Thyroid gland (tissue), 4 donors: ENCODE measurements around the gene SUCLG2. TPM values are rescaled to one million over a fixed set of nuclear protein-coding genes. Genes with fewer than 3 reads are reported as not detected.

Experiments
- DNase-seq, 2 donors: peaks; one replicate each; pipeline ENCODE4 v3.0.0-alpha.2; 2019
- H3K27ac ChIP-seq, 3 donors: fragments of 200-600 bp; sonication (generic); 1 replicate in 2 of 3; 2 replicates in 1 of 3; pipeline ENCODE4 v1.5.1; 2016 to 2019; ENCODE audit warnings: mild to moderate bottlenecking in 1 of 3, moderate library complexity in 1 of 3
- H3K27me3 ChIP-seq: fragments of 200-600 bp; sonication (generic); one replicate; pipeline ENCODE4 v1.5.1; 2019
- H3K36me3 ChIP-seq, 2 donors: fragments of 200-600 bp; sonication (generic); one replicate each; pipeline ENCODE4 v1.5.1; 2016 to 2019
- H3K4me1 ChIP-seq, 2 donors: fragments of 200-600 bp; sonication (generic); one replicate each; pipeline ENCODE4 v1.5.1; 2017 to 2019
- H3K4me3 ChIP-seq, 3 donors: fragments of 200-600 bp; sonication (generic); replicated peaks in 1 of 3; 1 replicate in 2 of 3; 2 replicates in 1 of 3; pipeline ENCODE4 v1.5.1; 2016; ENCODE audit warnings: mild to moderate bottlenecking in 1 of 3
- H3K9me3 ChIP-seq: fragments of 200-600 bp; sonication (generic); one replicate; pipeline ENCODE4 v1.5.1; 2017
- CTCF ChIP-seq, 6 experiments: fragments of 200-600 bp in 3 of 6; fragments of 450-650 bp in 3 of 6; sonication (generic) in 3 of 6; IDR thresholded peaks; one replicate each; pipeline ENCODE4 v1.5.1; 2016 to 2019; ENCODE audit warnings: antibody characterized with exemption in 6 of 6, mild to moderate bottlenecking in 2 of 6, inconsistent platforms in 1 of 6, moderate library complexity in 1 of 6
- POLR2A ChIP-seq, 2 donors: fragments of 450-650 bp; IDR thresholded peaks; one replicate each; pipeline ENCODE4 v1.6.1; 2017; ENCODE audit warnings: antibody characterized with exemption in 2 of 2, mild to moderate bottlenecking in 2 of 2, moderate library complexity in 1 of 2
- WGBS, 2 donors: methylation state at CpG; one replicate each; pipeline ENCODE4 v1.1.5; 2017; 5-methylcytosine and 5-hydroxymethylcytosine counted together
- intact Hi-C: fragments of 100-400 bp; cut with DNase I; formaldehyde crosslinking; loops from one replicate; pipeline ENCODE4 v1.15.1; 2023
- total RNA-seq, 4 donors: library from RNA; depleted of rRNA; stranded (reverse); fragments of >200 nt; gene quantifications; one replicate each; pipeline ENCODE4 v1.2.3, GENCODE V29; 2016

The SUCLG2 gene
- total RNA-seq, 4 donors from 2014 or later: 64.4 to 70.9 (median 70.7) TPM

GRCh38 chr3:67624687-67625086 is 29.7 kb downstream of the SUCLG2 start:
- intact Hi-C loops: no loop called here
- peaks cover 0 to 4% of the 10 kb centered on the region in 2 donors for H3K36me3 ChIP-seq
- no peaks in the 10 kb centered on the region for H3K9me3 ChIP-seq
- WGBS, 2 donors: 92 to 94% methylated on average over 2 of the region's 2 CpGs
- H3K27ac ChIP-seq: no peak overlapping the region
- no peaks in the 10 kb centered on the region for H3K27me3 ChIP-seq
- no peak overlapping the region for H3K4me3 ChIP-seq
- H3K4me1 ChIP-seq: no peaks in the 10 kb centered on the region
- TF ChIP-seq POLR2A (IDR thresholded peaks at IDR 0.05) (no peak), CTCF (IDR thresholded peaks at IDR 0.05) (no peak)
- DNase-seq: no peak

GRCh38 chr3:67624078-67624477 is 30.3 kb downstream of the SUCLG2 start:
- no peaks in the 10 kb centered on the region for H3K4me1 ChIP-seq
- intact Hi-C loops: no loop called here
- peaks cover 0 to 4% of the 10 kb centered on the region in 2 donors for H3K36me3 ChIP-seq
- H3K9me3 ChIP-seq: no peaks in the 10 kb centered on the region
- no peak for DNase-seq
- TF ChIP-seq POLR2A (IDR thresholded peaks at IDR 0.05) (no peak), CTCF (IDR thresholded peaks at IDR 0.05) (no peak)
- WGBS, 2 donors: 84 to 92% methylated on average over 3 of the region's 3 CpGs
- H3K27ac ChIP-seq: no peak overlapping the region
- H3K4me3 ChIP-seq: no peak overlapping the region
- no peaks in the 10 kb centered on the region for H3K27me3 ChIP-seq

GRCh38 chr3:67622652-67623051 is 31.8 kb downstream of the SUCLG2 start:
- DNase-seq: no peak
- TF ChIP-seq CTCF (IDR thresholded peaks at IDR 0.05) (no peak), POLR2A (IDR thresholded peaks at IDR 0.05) (no peak)
- Histone ChIP-seq H3K36me3 (peaks cover 0 to 4% of the 10 kb centered on the region in 2 donors), H3K27me3 (no peaks in the 10 kb centered on the region), H3K4me3 (no peak overlapping the region), H3K27ac (no peak overlapping the region), H3K4me1 (no peaks in the 10 kb centered on the region), H3K9me3 (no peaks in the 10 kb centered on the region)
- 93 to 99% methylated on average over 2 of the region's 2 CpGs for WGBS, 2 donors
- intact Hi-C loops: no loop called here

GRCh38 chr3:67620869-67621268 is 33.5 kb downstream of the SUCLG2 start:
- no peak for DNase-seq
- H3K27me3 ChIP-seq: no peaks in the 10 kb centered on the region
- H3K9me3 ChIP-seq: no peaks in the 10 kb centered on the region
- no peak overlapping the region for H3K4me3 ChIP-seq
- WGBS, 2 donors: 78 to 83% methylated on average over 1 of the region's 1 CpG
- no peaks in the 10 kb centered on the region for H3K4me1 ChIP-seq
- peaks cover 0 to 4% of the 10 kb centered on the region in 2 donors for H3K36me3 ChIP-seq
- no peak for TF ChIP-seq CTCF (IDR thresholded peaks at IDR 0.05)
- no peak for TF ChIP-seq POLR2A (IDR thresholded peaks at IDR 0.05)
- H3K27ac ChIP-seq: no peak overlapping the region
- intact Hi-C loops: no loop called here

- H3K4me3 ChIP-seq: no peak overlapping the region
- H3K9me3 ChIP-seq: no peaks in the 10 kb centered on the region
- no peaks in the 10 kb centered on the region for H3K27me3 ChIP-seq
- H3K36me3 ChIP-seq: peaks cover 0 to 4% of the 10 kb centered on the region in 2 donors
- DNase-seq: no peak
- no peaks in the 10 kb centered on the region for H3K4me1 ChIP-seq
- intact Hi-C loops: no loop called here
- H3K27ac ChIP-seq: no peak overlapping the region
- TF ChIP-seq POLR2A (IDR thresholded peaks at IDR 0.05): no peak
- WGBS, 2 donors: 96 to 98% methylated on average over 2 to 3 of the region's 3 CpGs
Measured at GRCh38 chr3:67619991-67620390, 34.4 kb downstream of the SUCLG2 start.

- no peaks in the 10 kb centered on the region for H3K4me1 ChIP-seq
- no peak overlapping the region for H3K27ac ChIP-seq
- TF ChIP-seq CTCF (IDR thresholded peaks at IDR 0.05): no peak
- no peak for TF ChIP-seq POLR2A (IDR thresholded peaks at IDR 0.05)
- H3K36me3 ChIP-seq: no peaks in the 10 kb centered on the region
- H3K4me3 ChIP-seq: no peak overlapping the region
- WGBS, 2 donors: 92 to 98% methylated on average over 1 of the region's 1 CpG
- H3K9me3 ChIP-seq: no peaks in the 10 kb centered on the region
- H3K27me3 ChIP-seq: no peaks in the 10 kb centered on the region
- DNase-seq: no peak
- intact Hi-C loops: no loop called here
Measured at GRCh38 chr3:67617518-67617917, 36.9 kb downstream of the SUCLG2 start.
